ENCODE data around the gene LCNL1.

DNA sequence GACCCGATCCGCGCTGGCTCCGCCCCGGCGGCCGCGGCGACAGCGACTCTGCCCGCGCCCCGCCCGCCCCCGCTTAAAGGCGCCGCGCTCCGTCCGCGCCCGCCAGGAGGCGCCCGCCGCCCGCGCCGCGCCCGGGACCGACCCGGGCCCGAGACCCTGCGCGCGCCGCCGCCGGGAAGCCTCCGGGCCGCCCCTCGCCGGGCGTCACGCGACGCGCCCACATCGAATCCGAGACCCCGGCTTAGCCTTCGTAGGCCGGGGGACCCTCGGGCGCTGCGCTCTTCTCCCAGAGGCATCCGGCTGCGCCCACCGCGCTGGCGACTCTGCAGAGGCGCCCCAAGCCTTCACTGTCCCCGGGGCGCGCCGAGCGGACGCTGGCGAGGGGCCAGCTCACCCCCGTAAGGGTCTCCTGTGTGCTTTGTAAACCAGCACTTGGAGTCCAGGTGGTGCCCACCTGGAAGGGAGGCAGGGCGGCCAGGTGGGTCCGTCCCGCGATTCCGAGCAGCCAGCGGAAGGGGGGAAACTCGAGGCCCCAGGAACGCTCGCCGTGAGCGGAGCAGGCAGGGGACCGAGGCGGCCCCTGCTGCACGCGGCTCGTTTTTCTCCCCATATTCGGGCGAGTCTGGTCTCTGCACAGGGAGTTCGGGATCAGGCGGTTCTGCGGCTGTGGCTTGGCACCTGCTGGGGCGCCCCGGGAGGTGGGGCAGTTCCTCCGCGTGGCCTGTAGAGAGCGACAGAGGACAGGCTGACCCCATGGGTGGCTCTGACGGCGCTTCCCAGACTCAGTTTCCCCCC lies 45.7 kb downstream of the LCNL1 start:
- peak; percentile 33 for TF ChIP-seq EZH2 (IDR thresholded peaks at IDR 0.05)
- TF ChIP-seq, protein P1, sequence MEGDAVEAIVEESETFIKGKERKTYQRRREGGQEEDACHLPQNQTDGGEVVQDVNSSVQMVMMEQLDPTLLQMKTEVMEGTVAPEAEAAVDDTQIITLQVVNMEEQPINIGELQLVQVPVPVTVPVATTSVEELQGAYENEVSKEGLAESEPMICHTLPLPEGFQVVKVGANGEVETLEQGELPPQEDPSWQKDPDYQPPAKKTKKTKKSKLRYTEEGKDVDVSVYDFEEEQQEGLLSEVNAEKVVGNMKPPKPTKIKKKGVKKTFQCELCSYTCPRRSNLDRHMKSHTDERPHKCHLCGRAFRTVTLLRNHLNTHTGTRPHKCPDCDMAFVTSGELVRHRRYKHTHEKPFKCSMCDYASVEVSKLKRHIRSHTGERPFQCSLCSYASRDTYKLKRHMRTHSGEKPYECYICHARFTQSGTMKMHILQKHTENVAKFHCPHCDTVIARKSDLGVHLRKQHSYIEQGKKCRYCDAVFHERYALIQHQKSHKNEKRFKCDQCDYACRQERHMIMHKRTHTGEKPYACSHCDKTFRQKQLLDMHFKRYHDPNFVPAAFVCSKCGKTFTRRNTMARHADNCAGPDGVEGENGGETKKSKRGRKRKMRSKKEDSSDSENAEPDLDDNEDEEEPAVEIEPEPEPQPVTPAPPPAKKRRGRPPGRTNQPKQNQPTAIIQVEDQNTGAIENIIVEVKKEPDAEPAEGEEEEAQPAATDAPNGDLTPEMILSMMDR (IDR thresholded peaks at IDR 0.05) = no peak
